Muscle layer of duodenum (tissue), 2 donors: ENCODE measurements around the gene RFTN1.

ENCODE experiments used
- H3K27ac ChIP-seq: one replicate; pipeline ENCODE4 v1.7.0; 2013; ENCODE audit warnings: mild to moderate bottlenecking, low read length
- H3K27me3 ChIP-seq: one replicate; pipeline ENCODE4 v1.7.0; 2013; ENCODE audit warnings: low read depth, mild to moderate bottlenecking, control low read depth, low read length
- H3K36me3 ChIP-seq, 2 donors: one replicate each; pipeline ENCODE4 v1.7.0; 2013; ENCODE audit warnings: low read length in 2 of 2, control low read depth in 1 of 2, mild to moderate bottlenecking in 1 of 2; ENCODE audit not compliant: insufficient read depth in 2 of 2, control insufficient read depth in 1 of 2
- H3K4me1 ChIP-seq, 2 donors: one replicate each; pipeline ENCODE4 v1.7.0; 2013; ENCODE audit warnings: low read length in 2 of 2, mild to moderate bottlenecking in 2 of 2, control low read depth in 1 of 2, moderate library complexity in 1 of 2; ENCODE audit not compliant: insufficient read depth in 2 of 2, control insufficient read depth in 1 of 2
- H3K4me3 ChIP-seq, 2 donors: one replicate each; pipeline ENCODE4 v1.7.0; 2013; ENCODE audit warnings: low read length in 2 of 2, low read depth in 1 of 2, mild to moderate bottlenecking in 1 of 2
- H3K9me3 ChIP-seq, 2 donors: one replicate each; pipeline ENCODE4 v1.7.0; 2013; ENCODE audit warnings: low read length in 2 of 2, control low read depth in 1 of 2, mild to moderate bottlenecking in 1 of 2; ENCODE audit not compliant: control insufficient read depth in 1 of 2
- donor health status: healthy.

RFTN1 gene

GRCh38 chr3:16378920-16379319 lies 134.6 kb downstream of the RFTN1 start:
- Histone ChIP-seq H3K9me3 (no peaks in the 10 kb centered on the region), H3K27ac (no peak overlapping the region), H3K27me3 (no peaks in the 10 kb centered on the region), H3K4me3 (no peak overlapping the region), H3K4me1 (no peaks in the 10 kb centered on the region), H3K36me3 (peaks cover 0 to 5% of the 10 kb centered on the region in 2 donors)

- Histone ChIP-seq H3K4me1 (peaks cover 0 to 3% of the 10 kb centered on the region in 2 donors), H3K36me3 (peaks cover 0 to 5% of the 10 kb centered on the region in 2 donors), H3K27ac (no peak overlapping the region)
These were observed 135.1 kb downstream of the RFTN1 start for GRCh38 chr3:16378415-16378814.

GRCh38 chr3:16377847-16378302 lies 135.6 kb downstream of the RFTN1 start:
- Histone ChIP-seq H3K36me3 (peaks cover 0 to 5% of the 10 kb centered on the region in 2 donors), H3K4me1 (peaks cover 0 to 9% of the 10 kb centered on the region in 2 donors), H3K4me3 (no peak overlapping the region), H3K27me3 (no peaks in the 10 kb centered on the region), H3K27ac (no peak overlapping the region), H3K9me3 (no peaks in the 10 kb centered on the region)

More at GRCh38 chr3:16378415-16378814, 135.1 kb downstream of the RFTN1 start:
- no peak overlapping the region for H3K4me3 ChIP-seq
- H3K9me3 ChIP-seq, result no peaks in the 10 kb centered on the region
- no peaks in the 10 kb centered on the region for H3K27me3 ChIP-seq

GRCh38 chr3:16377196-16377595 lies 136.3 kb downstream of the RFTN1 start:
- Histone ChIP-seq H3K27ac (no peak overlapping the region), H3K9me3 (no peaks in the 10 kb centered on the region), H3K27me3 (no peaks in the 10 kb centered on the region), H3K4me1 (peaks cover 0 to 14% of the 10 kb centered on the region in 2 donors), H3K36me3 (peaks cover 0 to 5% of the 10 kb centered on the region in 2 donors), H3K4me3 (no peak overlapping the region)

GRCh38 chr3:16375891-16376290 lies 137.6 kb downstream of the RFTN1 start:
- Histone ChIP-seq H3K36me3 (peaks cover 0 to 5% of the 10 kb centered on the region in 2 donors), H3K4me1 (peaks cover 0 to 27% of the 10 kb centered on the region in 2 donors), H3K27ac (no peak overlapping the region)

GRCh38 chr3:16374935-16375245 lies 138.6 kb downstream of the RFTN1 start:
- peaks cover 0 to 35% of the 10 kb centered on the region in 2 donors for H3K4me1 ChIP-seq
- H3K27ac ChIP-seq, result no peak overlapping the region
- no peak overlapping the region for H3K4me3 ChIP-seq
- H3K27me3 ChIP-seq, result no peaks in the 10 kb centered on the region
- H3K36me3 ChIP-seq, result peaks cover 0 to 7% of the 10 kb centered on the region in 2 donors
- H3K9me3 ChIP-seq, result no peaks in the 10 kb centered on the region

More at GRCh38 chr3:16375891-16376290, 137.6 kb downstream of the RFTN1 start:
- H3K9me3 ChIP-seq, result no peaks in the 10 kb centered on the region
- H3K27me3 ChIP-seq, result no peaks in the 10 kb centered on the region
- H3K4me3 ChIP-seq, result no peak overlapping the region

- Histone ChIP-seq H3K36me3 (peaks cover 0 to 13% of the 10 kb centered on the region in 2 donors), H3K4me1 (peaks cover 0 to 38% of the 10 kb centered on the region in 2 donors), H3K9me3 (no peaks in the 10 kb centered on the region), H3K27me3 (no peaks in the 10 kb centered on the region), H3K4me3 (no peak overlapping the region), H3K27ac (no peak overlapping the region)
These were observed 139.2 kb downstream of the RFTN1 start for GRCh38 chr3:16374047-16374934.

- peaks cover 0 to 15% of the 10 kb centered on the region in 2 donors for H3K36me3 ChIP-seq
- H3K27me3 ChIP-seq, result no peaks in the 10 kb centered on the region
- peak overlapping the region; percentile 4 for H3K27ac ChIP-seq
- H3K9me3 ChIP-seq, result no peaks in the 10 kb centered on the region
- H3K4me3 ChIP-seq, result no peak overlapping the region
- peaks cover 0 to 38% of the 10 kb centered on the region in 2 donors for H3K4me1 ChIP-seq
These were observed 140.1 kb downstream of the RFTN1 start for GRCh38 chr3:16373341-16373946.

GRCh38 chr3:16372362-16373292 lies 140.9 kb downstream of the RFTN1 start:
- peak overlapping the region; percentile 4 for H3K27ac ChIP-seq
- H3K4me1 ChIP-seq, result peaks cover 0 to 38% of the 10 kb centered on the region in 2 donors
- H3K4me3 ChIP-seq, result no peak overlapping the region

GRCh38 chr3:16370872-16371740 lies 142.4 kb downstream of the RFTN1 start:
- Histone ChIP-seq H3K27ac (peak overlapping the region; percentile 65), H3K36me3 (peaks cover 3 to 13% of the 10 kb centered on the region in 2 donors), H3K9me3 (no peaks in the 10 kb centered on the region), H3K4me1 (peaks cover 0 to 38% of the 10 kb centered on the region in 2 donors), H3K4me3 (peak overlapping the region in 1 of 2 donors; percentile 2), H3K27me3 (no peaks in the 10 kb centered on the region)

More at GRCh38 chr3:16372362-16373292, 140.9 kb downstream of the RFTN1 start:
- H3K36me3 ChIP-seq, result peaks cover under 1 to 19% of the 10 kb centered on the region in 2 donors
- H3K27me3 ChIP-seq, result no peaks in the 10 kb centered on the region
- no peaks in the 10 kb centered on the region for H3K9me3 ChIP-seq
